GM12873 (cell line): ENCODE results near the gene SPRED2.

Experiments used
- TF ChIP-seq, protein P1 (sequence below): IDR thresholded peaks from 2 replicates; pipeline ENCODE4 v1.5.1; 2012; ENCODE audit warnings: low read depth, mild to moderate bottlenecking, moderate library complexity, low read length, control low read depth; ENCODE audit not compliant: insufficient read depth; ENCODE audit errors: missing control alignments

Gene SPRED2

DNA sequence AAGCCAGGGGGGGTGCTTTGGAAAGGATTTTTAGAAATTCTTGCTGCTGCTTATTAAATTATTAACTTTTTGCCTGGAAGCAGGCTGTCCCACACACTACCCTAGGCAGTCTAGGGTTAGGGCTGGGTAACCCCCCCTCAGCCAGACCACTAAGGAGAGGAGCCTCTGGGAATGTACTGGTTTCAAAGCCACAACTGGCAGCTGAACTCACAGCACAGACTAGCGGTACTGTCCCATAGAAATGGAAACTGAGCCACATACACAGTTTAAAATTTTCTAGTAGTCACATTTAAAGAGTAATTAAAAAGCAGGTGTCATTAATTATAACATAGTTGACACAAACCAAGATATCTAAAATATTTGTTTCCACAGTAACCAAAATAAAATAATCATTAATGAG lies 50.1 kb downstream of the SPRED2 start:
- TF ChIP-seq, protein P1, sequence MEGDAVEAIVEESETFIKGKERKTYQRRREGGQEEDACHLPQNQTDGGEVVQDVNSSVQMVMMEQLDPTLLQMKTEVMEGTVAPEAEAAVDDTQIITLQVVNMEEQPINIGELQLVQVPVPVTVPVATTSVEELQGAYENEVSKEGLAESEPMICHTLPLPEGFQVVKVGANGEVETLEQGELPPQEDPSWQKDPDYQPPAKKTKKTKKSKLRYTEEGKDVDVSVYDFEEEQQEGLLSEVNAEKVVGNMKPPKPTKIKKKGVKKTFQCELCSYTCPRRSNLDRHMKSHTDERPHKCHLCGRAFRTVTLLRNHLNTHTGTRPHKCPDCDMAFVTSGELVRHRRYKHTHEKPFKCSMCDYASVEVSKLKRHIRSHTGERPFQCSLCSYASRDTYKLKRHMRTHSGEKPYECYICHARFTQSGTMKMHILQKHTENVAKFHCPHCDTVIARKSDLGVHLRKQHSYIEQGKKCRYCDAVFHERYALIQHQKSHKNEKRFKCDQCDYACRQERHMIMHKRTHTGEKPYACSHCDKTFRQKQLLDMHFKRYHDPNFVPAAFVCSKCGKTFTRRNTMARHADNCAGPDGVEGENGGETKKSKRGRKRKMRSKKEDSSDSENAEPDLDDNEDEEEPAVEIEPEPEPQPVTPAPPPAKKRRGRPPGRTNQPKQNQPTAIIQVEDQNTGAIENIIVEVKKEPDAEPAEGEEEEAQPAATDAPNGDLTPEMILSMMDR, result no peak

DNA sequence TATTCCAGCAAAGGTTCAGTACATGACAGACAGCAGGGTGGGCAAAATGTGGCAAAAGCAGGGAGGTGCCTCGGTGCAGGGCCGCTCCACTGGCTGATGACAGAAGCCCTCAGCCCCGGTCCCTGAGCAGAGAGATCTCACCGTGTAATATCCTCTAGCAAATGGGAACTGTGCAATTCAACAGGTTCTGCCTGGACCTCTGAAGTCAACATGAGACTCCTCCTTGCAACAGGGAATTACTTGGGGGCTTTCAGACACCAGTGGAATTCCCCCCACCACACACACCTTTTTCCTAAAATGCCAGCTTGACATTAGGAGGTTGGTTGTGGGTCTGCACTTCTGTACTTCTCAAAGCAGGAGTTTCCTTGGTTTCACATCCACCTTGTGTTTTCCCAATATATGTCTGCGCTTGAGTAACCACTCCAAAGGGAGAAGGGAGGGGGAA lies 50.8 kb downstream of the SPRED2 start:
- TF ChIP-seq, protein P1, result no peak

DNA sequence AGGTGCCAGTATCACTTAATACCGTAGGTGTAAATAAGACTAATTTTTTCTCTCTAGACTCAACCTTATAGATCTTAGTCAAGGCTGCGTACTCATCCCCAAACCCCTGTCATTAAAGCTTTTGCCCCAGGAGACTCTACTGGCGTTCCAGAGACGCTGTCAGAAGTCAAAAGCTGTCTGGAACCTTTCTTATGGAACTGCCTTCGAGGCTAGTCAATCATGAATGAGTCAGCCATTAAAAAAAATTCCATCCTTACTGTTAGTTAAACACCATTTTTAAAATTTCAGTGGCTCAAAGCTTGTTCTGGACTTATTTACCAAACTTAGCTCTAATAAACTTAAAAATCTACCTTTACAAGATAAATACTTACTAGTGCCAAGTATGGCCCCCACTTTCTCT lies 52.1 kb downstream of the SPRED2 start:
- TF ChIP-seq, protein P1, result no peak

DNA sequence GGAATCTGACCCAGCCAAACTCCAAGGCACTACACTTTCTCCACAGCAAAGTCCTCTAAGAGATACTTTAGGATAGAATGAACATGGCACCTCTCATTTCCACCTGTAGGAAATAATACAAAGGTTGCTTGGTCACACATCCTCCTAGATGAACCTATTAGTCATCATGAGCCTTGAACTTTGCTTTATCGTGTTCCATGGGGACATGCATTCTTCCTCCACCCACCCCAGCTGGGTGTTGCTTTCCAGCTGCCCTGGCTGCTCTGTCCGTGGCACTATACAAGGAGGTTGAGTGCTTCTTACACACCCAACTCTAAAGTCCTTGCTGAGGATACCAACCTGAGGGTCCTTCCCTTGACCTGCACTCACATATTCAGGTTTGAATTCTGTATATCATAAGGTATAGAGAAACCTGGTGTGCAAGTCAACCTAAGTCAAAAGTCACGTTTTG lies 52.7 kb downstream of the SPRED2 start:
- TF ChIP-seq, protein P1, result no peak

DNA sequence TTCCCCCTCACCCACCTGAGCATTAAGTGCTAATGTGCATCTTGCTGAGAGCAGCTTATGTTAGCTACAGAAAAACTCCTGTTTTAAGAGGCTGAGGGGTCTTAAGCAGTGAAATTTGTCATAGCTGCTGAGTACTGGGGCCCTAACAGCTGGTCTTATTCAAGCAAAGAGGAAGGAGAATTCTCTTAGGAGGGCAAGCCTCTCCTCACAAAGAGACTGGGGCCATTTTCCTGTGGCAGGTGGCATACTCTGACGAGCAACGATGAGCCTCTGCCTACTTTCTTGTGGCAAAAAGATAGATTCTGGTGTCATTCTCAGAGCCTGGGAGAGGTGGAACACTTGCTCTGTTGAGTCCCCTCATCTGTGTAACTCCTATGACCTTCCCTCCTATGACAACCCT lies 53.2 kb downstream of the SPRED2 start:
- TF ChIP-seq, protein P1, result no peak

DNA sequence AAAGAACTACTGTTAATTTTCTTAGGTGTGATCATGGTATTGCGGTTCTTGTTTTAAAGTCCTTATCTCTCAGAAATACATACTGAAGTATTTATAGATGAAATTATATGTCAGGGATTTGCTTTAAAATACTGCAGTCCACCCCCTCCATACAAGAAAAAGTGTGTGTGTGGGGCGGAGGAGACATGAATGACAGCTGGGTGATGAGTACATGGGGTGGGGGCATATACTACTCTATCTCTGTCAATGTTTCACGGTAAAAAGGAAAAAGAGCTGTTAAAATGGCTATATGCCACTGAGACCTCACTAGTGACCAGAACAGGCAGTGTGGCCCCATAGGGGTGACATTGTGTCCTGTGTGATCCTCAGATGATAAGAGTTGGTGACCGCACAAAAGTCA lies 54.1 kb downstream of the SPRED2 start:
- TF ChIP-seq, protein P1, result no peak

DNA sequence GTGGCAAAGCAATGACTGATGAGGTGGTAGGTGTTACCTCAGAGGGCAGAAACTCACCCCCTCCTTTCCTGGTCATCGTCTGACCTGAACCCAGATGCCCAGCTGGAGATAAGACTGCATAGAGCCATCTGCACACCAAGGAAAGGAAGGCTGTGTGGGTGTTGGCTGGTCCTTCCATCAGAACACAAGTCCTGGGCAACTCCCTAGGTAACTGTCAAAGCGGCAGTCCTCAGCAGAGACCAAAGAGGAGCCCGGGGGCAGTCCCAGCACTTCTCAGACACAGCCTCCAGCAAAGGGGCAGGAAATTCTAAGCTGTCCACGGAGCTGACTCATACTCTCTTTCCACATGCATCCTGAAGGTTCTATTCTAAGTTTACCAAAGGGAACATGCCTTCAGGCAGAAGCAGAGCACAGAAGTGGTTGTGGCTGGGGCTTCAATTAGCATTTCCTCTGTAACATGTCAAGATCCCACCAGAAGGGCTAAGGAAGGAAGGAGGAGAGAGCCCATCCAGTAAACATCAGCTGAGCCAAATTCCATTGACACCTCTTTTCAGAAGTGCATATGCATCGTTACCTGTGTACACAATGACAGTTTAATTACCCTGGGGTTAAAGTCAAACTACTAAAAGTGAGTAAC lies 54.7 kb downstream of the SPRED2 start:
- TF ChIP-seq, protein P1, result no peak
